Activated CD4-positive, alpha-beta T cell treated with anti-CD3 and anti-CD28 coated beads for 24 hours (primary cell): Measurements from ENCODE around the gene CACNA1E.

Source experiments
- DNase-seq, 2 donors: peaks; one replicate each; pipeline ENCODE4 v3.0.0-alpha.2; 2020; ENCODE audit warnings: low read depth in 2 of 2

The CACNA1E gene

DNA sequence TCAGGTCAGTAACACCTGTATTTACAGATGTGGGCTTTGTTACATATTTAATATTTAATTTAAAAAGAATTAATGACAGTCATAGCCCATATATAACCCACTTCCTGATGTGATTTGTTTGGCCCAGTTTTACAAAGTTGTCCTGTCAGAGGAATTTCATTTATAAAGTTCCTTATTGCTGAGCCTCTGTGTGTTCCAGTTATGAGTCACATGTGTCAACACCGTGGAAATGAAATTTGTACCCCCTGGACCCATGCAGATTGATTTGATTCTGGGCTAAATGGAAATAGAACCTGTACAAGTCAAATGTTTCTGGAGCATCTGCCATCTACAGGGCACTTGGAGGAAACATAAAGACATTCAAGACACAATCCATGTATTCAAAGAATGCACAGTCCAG is 149.2 kb downstream of the CACNA1E start:
- DNase-seq, result no peak

DNA sequence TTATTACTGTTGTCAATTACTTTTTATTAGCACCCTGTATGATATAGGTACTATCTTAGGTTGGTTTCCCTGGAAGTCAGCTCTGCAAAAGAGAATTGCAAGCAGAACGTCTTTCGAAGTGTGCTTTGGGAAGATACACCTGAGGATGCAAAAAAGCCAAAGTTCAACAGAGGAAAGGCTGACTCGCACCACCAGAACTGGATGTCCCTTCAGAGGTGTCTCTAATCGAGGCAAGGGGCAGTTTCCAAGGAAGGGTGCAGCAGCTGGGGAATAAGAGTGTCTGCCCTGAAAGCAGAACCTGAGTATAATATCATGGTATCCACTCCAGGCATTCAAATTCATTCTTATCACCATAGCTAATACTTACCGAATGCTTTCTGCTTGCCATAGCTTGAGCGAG is 149.6 kb downstream of the CACNA1E start:
- no peak for DNase-seq

DNA sequence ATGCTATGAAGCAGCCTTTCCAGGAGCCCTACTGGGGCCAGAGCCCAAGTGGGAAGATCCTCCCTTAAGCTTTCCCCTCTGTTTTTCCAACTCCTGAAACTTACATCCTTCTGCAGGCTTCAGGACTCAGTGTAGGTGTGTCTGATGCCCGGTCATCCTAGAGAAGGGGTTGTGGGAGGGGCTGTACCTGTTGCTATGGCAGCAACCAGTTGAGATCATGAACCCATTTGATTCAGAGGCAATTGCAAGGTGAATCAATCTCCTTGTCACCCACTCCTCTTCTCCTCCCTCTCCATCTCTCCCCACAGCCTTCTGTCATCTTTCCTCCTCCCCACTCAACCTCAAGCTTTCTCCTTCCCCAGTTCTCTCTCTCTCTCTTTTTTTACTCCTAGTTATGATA is 151.8 kb downstream of the CACNA1E start:
- no peak for DNase-seq

DNA sequence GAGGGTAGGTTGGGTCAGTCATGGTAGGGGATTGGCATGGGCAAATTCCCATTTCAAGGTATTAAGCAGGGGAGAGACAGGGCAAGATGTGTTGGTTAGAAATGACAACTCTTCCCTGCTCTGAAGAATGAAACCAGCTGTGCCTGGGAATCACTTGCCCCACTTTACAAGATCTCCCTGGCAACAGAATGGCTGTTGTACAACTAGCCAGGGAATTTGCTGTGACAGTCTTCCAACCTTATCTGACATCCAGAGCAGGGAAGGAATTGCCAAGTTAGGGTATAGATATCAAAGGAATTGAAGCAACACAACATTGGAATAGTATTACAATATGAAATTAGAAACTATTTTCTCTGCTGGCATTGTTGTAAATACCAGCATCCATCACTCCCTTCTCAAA is 154.7 kb downstream of the CACNA1E start:
- DNase-seq, result no peak

DNA sequence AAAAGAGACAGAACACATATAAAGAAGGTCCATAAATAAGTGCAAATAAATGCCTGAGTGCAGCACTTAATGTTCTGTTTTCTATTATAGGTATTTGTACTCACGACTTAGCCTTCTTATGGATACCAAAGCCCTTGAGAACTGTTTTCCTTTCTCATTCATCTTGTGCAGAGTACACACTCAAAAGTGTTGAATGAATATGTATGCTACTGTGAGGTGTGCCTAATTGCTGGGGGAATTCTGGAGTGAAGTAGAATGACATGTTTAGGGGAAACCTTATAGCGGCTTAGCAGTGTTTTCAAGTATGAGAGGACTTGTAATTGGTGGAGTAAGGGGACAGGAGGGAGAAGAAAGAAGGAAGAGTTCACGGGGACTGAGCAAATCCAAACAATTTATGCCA is 157.6 kb downstream of the CACNA1E start:
- DNase-seq, result no peak

DNA sequence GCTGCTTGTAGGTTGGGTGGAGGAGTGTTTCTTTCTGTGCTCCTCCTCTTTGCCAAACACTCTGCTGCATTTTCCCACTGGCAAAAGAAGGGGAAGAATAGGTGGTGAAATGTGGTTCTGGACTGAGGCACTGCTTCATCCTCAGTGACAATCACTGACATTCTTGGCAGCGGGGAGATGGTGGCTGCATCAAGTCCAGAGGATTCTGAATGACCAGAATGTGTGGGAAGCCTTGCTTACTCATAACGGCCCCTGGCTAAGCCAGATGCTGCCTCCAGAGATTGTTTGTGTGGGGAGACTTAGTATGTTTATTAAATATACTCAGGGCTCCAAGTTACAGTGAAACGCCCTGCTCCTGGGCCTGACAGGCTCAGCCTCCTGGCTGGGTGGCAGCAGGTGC is 160.3 kb downstream of the CACNA1E start:
- no peak for DNase-seq

DNA sequence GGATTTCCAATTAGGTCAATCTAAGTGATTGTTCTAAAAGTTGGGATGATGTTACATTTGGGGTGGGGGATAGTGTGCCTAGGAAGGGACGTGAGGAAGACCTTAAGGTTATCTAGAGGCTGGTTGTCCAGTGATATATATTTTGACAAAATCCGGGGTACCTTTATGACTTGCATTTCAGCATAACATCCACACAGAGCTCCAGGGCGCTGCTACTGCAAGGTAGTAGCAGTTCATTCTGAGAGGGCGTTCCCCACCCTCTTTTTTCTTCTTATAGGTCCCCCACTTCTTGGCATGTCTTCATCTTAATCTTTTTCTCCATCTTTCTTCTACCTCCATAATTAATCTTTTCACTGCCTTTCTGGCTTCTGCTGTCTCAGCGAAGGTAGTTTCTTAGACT is 161.9 kb downstream of the CACNA1E start:
- DNase-seq, result no peak

DNA sequence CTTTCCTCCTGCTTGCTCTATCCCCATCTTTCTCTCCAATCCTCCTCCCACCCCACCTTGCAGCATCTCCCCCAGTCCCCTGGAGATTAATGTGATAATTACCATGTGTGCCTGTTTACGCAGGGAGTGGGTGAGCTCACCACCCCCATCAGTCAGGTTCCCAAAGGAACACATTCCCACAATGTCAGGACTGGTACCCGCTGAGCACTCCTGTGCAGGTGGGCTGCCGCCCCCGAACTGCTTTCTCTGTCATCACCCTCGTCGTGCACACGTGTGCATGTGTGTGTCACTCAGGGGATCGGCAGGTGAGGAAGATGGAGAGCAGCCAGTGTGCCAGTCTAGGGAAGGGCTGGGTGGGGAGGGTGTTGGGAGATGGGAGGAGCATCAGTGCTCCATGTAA is 163.4 kb downstream of the CACNA1E start:
- DNase-seq, result no peak

DNA sequence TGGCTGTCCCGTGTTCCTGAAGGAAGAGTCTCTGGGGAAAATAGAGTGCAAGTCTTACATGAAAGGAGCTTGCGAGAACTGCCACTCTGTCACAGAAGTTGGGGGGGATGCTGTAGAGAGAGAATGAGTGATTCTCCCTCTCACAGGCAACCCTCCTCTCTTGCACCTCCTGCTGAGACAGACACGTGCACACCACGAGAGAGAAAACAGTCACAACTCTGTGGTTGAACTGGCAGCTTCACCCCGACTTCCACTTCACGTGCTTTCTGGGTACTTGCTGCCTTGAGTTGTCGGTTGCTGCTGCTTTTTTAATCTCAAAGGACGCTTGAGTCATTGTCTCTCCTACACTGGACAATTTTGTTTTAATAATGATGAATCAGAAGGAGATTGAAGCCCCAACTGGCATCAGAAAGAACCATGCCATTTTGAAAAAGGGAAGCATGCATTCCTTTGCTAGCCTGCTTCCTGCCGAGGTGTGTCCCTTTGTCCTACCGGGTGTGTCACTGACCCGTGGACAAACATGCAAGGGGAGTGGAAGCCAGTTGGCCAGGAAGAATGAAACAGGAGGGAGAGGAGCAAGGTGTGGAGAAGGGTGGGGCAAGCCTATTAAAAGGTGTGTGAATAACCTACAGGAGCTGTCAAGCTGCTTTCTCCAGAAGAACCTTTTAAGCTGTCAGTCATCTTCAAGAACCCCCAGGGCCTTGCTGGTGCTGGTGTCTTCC is 164.2 kb downstream of the CACNA1E start:
- no peak for DNase-seq

DNA sequence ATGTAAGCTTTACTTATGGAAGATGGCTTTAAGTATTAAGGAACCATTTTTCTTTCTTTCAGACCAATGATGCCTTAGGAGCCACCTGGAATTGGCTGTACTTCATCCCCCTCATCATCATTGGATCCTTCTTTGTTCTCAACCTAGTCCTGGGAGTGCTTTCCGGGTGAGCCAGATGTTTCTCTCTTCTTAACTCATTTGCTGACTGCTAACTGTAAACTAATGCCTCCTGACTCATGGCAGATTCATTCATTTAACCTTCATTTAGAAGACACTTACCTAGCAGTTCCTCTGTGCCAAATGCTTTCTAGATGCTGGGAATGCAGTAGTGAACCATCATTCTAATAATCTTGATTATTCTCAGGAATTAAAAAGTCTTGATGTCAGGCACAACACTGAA is 168.0 kb downstream of the CACNA1E start:
- DNase-seq, result no peak

DNA sequence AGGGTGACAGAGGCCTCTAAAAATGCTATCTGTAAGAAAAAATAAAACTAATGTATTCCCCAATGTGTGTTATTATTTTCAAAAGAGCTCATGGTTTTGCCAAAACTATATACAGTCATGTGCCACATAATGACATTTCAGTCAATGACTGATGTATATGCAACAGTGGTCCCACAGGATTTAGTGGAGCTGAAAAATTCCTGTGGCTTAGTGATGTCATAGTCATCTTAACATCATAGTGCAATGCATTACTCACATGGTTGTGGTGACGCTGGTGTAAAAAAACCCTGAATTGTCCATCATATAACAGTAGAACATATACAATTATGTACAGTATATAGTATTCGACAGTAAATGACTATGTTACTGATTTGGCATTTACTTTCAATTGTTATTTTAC is 172.4 kb downstream of the CACNA1E start:
- no peak for DNase-seq

DNA sequence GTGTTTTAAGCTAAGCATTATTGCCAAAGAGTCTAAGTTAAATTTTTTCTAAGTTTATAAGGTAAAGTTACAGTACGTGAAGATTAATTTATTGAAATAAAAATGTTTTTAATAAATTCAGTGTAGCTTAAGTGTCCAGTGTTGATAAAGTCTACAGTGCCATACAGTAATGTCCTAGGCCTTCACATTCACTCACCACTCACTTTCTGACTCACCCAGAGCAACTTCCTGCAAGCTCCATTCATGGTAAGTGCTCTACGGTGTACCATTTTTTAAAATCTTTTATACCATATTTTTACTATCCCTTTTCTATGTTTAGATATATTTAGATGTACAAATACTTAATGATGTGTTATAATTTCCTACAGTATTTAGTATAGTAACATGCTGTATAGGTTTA is 173.2 kb downstream of the CACNA1E start:
- DNase-seq, result no peak

DNA sequence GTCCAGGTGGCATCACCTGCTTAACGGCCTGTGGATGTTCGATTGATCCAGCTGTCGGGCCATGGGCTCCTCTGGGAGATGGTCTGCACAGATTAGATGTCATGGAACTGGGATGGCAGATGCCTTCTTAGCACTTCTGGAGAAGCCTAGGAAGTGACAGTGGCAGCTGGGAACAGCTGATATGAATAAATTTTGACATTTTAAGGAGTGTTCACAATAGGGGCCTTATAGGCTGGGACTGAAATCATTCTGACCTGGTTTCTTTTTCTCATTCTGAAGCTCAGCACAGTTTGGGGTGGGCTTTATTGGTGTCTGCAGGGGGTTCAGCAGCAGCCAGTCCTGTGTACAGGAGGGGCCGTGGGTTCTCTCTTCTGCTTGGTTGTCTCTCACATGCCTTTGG is 175.3 kb downstream of the CACNA1E start:
- no peak for DNase-seq

DNA sequence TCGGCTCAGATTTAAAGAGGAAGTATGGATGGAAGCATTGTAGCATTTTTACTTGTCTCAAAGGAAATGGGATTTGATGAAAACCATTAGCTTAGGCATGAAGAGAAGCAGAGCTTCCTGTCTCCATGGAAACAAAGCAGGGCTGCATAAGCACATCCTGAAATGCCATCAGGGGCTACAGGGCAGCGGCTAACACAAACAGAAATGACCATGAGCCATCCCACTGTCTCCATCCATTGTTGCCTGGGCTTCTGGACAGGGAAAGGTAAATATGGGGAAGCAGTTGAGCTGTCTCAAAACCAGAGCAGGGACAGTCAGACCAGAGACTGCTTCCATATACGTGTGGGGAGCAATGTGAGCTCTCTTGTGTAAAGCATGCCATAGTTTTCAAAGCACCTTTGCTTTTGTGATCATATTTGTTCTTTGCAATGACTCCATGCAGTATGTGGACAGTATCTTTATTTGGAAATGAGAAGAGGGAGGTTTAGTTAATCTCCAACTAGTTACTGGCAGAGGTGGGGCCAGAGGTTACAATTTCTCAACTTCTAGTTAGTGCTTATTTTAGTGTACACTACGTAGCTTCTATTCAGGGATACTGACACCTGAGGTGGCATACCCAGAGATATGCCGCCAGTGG is 176.1 kb downstream of the CACNA1E start:
- DNase-seq, result no peak

DNA sequence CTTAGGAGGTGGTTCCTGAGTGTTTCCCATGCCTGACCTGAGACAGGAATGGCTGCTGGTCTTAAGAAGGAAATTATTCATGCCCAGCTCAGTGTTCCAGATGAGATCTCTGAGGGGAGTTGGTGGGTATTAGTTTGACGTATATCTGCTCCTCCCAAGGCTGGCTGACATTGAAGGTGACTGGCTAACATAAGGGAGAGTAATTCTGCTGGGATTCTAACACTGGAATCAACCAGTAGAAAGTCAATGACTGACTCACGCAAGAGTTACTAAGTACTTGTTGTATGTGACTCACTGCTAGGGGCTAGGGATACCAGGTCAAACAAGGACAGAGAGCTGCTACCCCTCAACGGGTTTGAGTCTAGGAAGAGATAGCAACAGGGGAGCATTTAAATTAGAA is 177.3 kb downstream of the CACNA1E start:
- DNase-seq, result no peak

DNA sequence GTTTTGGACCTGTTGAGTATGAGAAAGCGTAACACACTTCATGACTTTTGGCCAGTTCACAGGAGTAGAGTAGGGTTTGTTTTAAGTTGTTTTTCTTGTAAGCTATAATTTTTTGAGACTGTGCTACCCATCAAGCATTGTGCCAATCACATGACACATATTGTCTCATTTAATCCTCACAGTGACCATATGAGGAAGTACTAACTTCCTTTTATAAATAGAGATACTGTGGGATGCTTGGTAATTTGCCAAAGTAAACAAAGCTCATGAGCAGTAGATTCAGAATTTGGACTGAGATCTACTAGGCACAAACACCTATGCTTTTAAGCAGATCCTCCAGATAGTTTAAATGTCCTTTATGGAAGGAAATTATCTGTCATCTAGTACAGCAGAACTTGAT is 178.3 kb downstream of the CACNA1E start:
- no peak for DNase-seq

DNA sequence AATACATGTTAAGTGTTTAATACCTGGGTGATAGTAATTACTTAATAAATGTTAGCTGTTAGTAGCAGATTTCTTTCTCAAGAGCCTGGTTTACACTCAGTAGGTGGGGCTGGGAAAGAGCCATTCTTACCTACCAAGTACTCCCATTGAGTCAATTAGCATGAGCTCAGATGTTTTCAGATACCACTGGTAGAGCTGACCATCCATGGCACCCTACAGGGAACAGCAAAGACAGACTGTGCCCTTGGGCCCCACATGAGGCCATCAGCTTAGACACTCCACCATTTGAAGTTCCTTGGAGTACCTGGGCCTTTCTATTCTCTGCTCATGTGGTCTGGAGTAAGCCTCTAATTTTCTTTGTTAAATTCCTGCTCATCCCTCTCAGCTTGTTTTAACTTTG is 179.3 kb downstream of the CACNA1E start:
- no peak for DNase-seq

DNA sequence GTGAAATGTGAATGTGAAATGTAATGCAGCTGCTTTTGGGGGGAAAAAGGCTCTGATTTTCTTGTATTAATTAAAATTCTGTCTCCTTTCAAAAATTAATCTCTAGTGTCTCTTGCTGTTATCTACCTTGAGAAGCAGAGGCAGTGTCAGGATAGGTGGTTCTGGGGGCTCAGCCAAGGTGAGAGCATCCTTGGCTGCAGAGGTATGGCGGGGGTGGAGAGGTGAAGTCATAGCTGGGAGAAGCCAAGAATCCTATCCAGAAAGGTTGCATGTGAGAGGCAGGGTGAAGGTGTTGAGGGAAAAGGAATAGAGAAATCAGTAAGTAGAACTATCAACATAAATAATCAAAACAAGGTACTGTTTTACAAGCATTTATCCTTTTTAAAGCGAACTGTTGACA is 181.2 kb downstream of the CACNA1E start:
- DNase-seq, result no peak

DNA sequence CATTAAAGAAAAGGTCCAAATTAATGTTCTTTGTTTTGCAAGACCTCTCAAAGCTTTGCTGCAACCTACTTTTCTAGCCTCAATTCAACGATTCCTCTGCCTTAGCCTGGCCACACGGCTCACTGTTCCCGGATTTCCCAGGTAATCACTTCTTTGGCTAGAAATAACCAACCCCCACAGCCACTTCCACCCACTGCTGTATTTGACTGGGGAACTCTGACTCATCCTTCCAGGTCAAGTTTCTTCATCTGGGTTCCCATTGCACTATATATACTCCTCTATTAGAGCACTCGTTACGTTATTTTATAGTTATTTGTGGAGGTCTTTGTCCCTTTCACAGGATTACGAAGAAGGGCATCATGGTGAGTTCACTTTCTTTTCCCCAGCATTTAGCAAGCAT is 185.9 kb downstream of the CACNA1E start:
- DNase-seq, result no peak

DNA sequence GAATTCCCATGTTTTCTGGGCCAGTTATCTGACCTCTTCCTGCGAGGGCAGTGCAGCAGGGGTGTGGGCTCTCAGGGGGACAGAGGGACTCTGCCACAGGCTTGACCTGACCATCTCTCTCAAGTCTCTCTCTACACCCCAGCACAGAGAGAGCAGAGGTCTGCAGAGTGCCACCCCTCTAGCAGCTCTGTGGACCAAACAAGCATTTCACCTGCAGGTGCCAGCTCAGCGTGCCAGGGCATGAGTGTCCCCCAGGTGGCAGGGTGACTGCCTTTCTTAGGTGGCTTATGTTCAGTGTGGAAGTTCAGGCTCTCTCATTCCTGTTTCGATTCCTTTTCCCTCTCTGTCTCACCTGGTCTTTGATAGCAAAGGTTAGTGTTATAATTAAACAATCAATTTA is 191.3 kb downstream of the CACNA1E start:
- DNase-seq, result no peak

DNA sequence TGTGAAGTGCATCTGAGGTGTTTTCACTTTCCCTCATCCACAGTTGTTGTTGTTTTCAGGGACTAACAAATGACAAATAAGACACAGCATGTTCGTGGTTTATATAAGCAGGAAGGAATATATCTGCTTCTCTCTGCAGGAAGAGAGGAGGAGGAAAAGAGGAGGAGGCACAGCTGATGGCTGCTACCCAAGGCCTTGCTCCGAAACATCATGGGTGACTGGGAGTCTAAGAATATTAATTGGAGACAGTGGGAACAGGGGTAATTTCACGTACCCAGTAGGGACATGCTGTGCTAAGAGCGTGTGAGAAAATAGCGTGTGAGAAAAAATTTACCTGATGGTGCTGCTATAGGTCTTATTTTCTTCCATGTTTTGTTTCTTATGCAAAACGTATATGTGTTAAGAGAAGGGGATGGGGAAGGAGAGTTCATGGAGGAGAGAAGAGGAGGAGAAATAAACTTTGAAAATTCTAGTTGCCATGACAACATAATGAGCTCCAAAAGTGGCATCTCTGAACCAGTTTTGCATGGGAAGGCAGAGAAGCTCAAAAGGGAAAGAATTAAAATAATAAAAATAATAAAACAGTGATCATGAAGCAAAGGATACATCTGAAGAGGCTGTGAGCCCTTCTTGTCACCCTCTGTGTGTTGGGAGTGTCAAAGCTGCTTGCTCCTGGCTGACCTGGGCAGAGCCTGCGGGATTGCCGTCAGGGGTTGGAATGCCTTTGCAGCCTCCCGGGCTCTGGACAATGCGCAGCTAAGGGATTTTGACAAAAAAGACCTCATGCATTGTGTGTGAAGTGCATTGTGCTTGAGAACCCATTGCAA is 192.0 kb downstream of the CACNA1E start:
- DNase-seq, result no peak

DNA sequence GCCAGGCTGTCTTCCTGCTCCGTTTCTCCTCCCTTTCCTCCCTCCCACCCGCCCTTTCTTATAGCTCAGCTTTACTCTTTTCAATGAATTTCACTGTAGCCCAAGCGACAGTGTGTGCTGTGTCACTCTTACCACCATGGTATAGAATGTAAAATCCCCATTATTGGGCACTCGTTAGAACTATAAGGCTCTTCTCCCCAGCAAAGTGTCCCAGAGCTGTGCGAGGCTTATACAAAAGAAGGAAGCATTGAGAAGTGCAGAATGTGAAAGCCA is 192.5 kb downstream of the CACNA1E start:
- DNase-seq, result no peak

DNA sequence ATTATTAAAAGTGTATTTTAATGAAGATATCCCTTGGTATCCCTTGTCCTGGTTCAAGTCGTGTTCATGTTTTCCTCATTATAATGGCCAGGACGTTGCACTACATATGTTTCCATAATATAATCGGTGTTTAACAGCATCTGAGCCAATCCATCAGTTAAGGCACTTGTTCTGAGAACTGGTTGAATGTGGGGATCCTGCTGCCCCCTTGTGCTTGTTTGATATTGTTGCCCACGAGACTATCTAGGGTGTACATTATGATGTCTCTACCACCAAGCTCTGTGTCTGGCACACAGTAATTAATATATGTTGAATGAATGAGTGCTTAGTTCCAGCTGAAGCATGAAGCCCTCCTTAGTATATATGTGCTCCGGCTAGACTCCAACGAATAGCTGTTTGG is 193.0 kb downstream of the CACNA1E start:
- no peak for DNase-seq
